Lung (tissue), 12 donors: ENCODE measurements around the gene PLA2G4A. TPM values are rescaled to one million over a fixed set of nuclear protein-coding genes. Genes with fewer than 3 reads are reported as not detected.

Source experiments
- ATAC-seq: fragments of 200-7000 bp; cut with Tn5 transposase; one replicate; pipeline ENCODE4 v1.9.1; 2020; ENCODE audit warnings: moderate number of reproducible peaks; ENCODE audit not compliant: insufficient read depth, low FRiP score
- DNase-seq, 3 donors: peaks; one replicate each; pipeline ENCODE4 v3.0.0-alpha.2; 2013 to 2017
- H3K27ac ChIP-seq, 2 donors: one replicate each; pipeline ENCODE4 v1.5.1; 2013; ENCODE audit warnings: mild to moderate bottlenecking in 2 of 2, moderate library complexity in 2 of 2, control low read depth in 1 of 2, inconsistent platforms in 1 of 2, low read depth in 1 of 2, low read length in 1 of 2
- H3K27me3 ChIP-seq, 3 donors: one replicate each; pipeline ENCODE4 v1.5.1; 2013; ENCODE audit warnings: low read length in 2 of 3; ENCODE audit not compliant: control insufficient read depth in 3 of 3, insufficient read depth in 3 of 3
- H3K36me3 ChIP-seq, 4 donors: one replicate each; pipeline ENCODE4 v1.5.1; 2013; ENCODE audit warnings: low read length in 4 of 4, mild to moderate bottlenecking in 1 of 4, moderate library complexity in 1 of 4; ENCODE audit not compliant: control insufficient read depth in 4 of 4, insufficient read depth in 4 of 4
- H3K4me1 ChIP-seq, 5 donors: one replicate each; pipeline ENCODE4 v1.5.1; 2013; ENCODE audit warnings: low read length in 5 of 5, mild to moderate bottlenecking in 2 of 5, moderate library complexity in 1 of 5; ENCODE audit not compliant: control insufficient read depth in 5 of 5, insufficient read depth in 5 of 5
- H3K4me3 ChIP-seq: one replicate; pipeline ENCODE4 v1.5.1; 2013; ENCODE audit warnings: mild to moderate bottlenecking, control low read depth, moderate library complexity
- H3K9ac ChIP-seq, 2 donors: one replicate each; pipeline ENCODE4 v1.5.1; 2013; ENCODE audit warnings: low read length in 2 of 2, control low read depth in 1 of 2; ENCODE audit not compliant: insufficient read depth in 1 of 2
- H3K9me3 ChIP-seq, 4 donors: one replicate each; pipeline ENCODE4 v1.5.1; 2013; ENCODE audit warnings: low read length in 3 of 4, mild to moderate bottlenecking in 1 of 4, moderate library complexity in 1 of 4; ENCODE audit not compliant: control insufficient read depth in 4 of 4, insufficient read depth in 3 of 4
- CTCF ChIP-seq: IDR thresholded peaks from 2 replicates; pipeline ENCODE4 v1.5.1; 2012; ENCODE audit warnings: mild to moderate bottlenecking; ENCODE audit errors: control extremely low read depth, extremely low read depth
- WGBS, 2 donors: extraction: QIAGEN DNeasy Blood & Tissue Kit; methylation state at CpG; one replicate each; pipeline ENCODE4 v1.1.7; 2013; 5-methylcytosine and 5-hydroxymethylcytosine counted together
- polyA plus RNA-seq, 2 donors: library from polyadenylated mRNA; stranded (reverse); fragments of 200-250 nt; gene quantifications; one replicate each; pipeline ENCODE4 v1.2.1, GENCODE V29; 2013
- total RNA-seq, 2 donors: library from RNA; depleted of rRNA in 1 of 2; stranded (reverse); fragments of >200 nt in 1 of 2; gene quantifications; one replicate each; pipeline ENCODE4 v1.2.1, GENCODE V29; 2014 to 2021
- donor health status: control.
- donor health status: control.
- donor health status: Bipolar disorder and iron deficiency.
- donor health status: healthy.
- donor health status: DM: yes; HTN: yes; CAD: no.

Gene PLA2G4A
- total and polyA plus RNA-seq, 4 donors: 2.5 to 8.1 (median 6.4) TPM

GRCh38 chr1:186978596-186979556 lies 150.1 kb downstream of the PLA2G4A start:
- 52 to 66% methylated on average over 7 of the region's 7 CpGs for WGBS, 2 donors
- H3K4me3 ChIP-seq: no peak overlapping the region
- peaks cover 0 to 5% (median 1%) of the 10 kb centered on the region in 5 donors for H3K4me1 ChIP-seq
- H3K27ac ChIP-seq: no peak overlapping the region
- no peaks in the 10 kb centered on the region for H3K36me3 ChIP-seq
- H3K9ac ChIP-seq: no peak overlapping the region
- no peak for ATAC-seq
- no peak for DNase-seq
- no peaks in the 10 kb centered on the region for H3K27me3 ChIP-seq
- no peaks in the 10 kb centered on the region for H3K9me3 ChIP-seq
- no peak for TF ChIP-seq CTCF

GRCh38 chr1:186980400-186980799 lies 151.7 kb downstream of the PLA2G4A start:
- DNase-seq: no peak
- H3K9me3 ChIP-seq: no peaks in the 10 kb centered on the region
- no peak for ATAC-seq
- H3K4me3 ChIP-seq: no peak overlapping the region
- no peaks in the 10 kb centered on the region for H3K36me3 ChIP-seq
- peaks cover 0 to 4% (median 1%) of the 10 kb centered on the region in 5 donors for H3K4me1 ChIP-seq
- H3K9ac ChIP-seq: no peak overlapping the region
- no peaks in the 10 kb centered on the region for H3K27me3 ChIP-seq
- no peak for TF ChIP-seq CTCF
- H3K27ac ChIP-seq: no peak overlapping the region
- WGBS, 2 donors: 91 to 92% methylated on average over 2 of the region's 2 CpGs

GRCh38 chr1:186982116-186982515 lies 153.4 kb downstream of the PLA2G4A start:
- Histone ChIP-seq H3K27ac (no peak overlapping the region), H3K9me3 (no peaks in the 10 kb centered on the region)

More at GRCh38 chr1:186982116-186982515, 153.4 kb downstream of the PLA2G4A start:
- Histone ChIP-seq H3K9ac (no peak overlapping the region), H3K4me3 (no peak overlapping the region), H3K36me3 (no peaks in the 10 kb centered on the region), H3K4me1 (peaks cover 0 to 1% (median 0%) of the 10 kb centered on the region in 5 donors), H3K27me3 (no peaks in the 10 kb centered on the region)
- DNase-seq: no peak
- TF ChIP-seq CTCF: no peak
- 82 to 85% methylated on average over 3 of the region's 3 CpGs for WGBS, 2 donors
- no peak for ATAC-seq
